WTC11 (cell line): ENCODE data around the gene KLHL34. TPM values are rescaled to one million over a fixed set of nuclear protein-coding genes. Genes with fewer than 3 reads are reported as not detected.

Experiments used
- ATAC-seq: fragments of 200-7000 bp; cut with Tn5 transposase; 2 replicates; pipeline ENCODE4 v1.10.0; 2021; ENCODE audit warnings: mild to moderate bottlenecking, moderate library complexity
- CTCF ChIA-PET: fragments of 300-600 bp; sonication (Branson Sonifier 250); formaldehyde crosslinking; loops from one replicate; lab custom pipeline; 2021; ENCODE audit warnings: antibody characterized with exemption; lab: Charles Lee
- POLR2A ChIA-PET: fragments of 350-600 bp; sonication (Branson Sonifier 250); formaldehyde crosslinking; loops from one replicate; lab custom pipeline; 2021; ENCODE audit warnings: antibody characterized with exemption; lab: Charles Lee
- DNase-seq: peaks from one replicate; pipeline ENCODE4 v3.0.0; 2021; ENCODE audit warnings: low spot score
- H3K27ac Mint-ChIP-seq: 2 replicates; pipeline ENCODE4 v1.8.0; 2021; ENCODE audit warnings: mixed read lengths
- H3K27me3 Mint-ChIP-seq: 2 replicates; pipeline ENCODE4 v1.8.0; 2021; ENCODE audit warnings: low read depth, mild to moderate bottlenecking, moderate library complexity, mixed read lengths
- H3K36me3 Mint-ChIP-seq: 2 replicates; pipeline ENCODE4 v1.8.0; 2021; ENCODE audit warnings: mixed read lengths
- H3K4me1 Mint-ChIP-seq: 2 replicates; pipeline ENCODE4 v1.8.0; 2022; ENCODE audit warnings: mixed read lengths
- H3K4me3 Mint-ChIP-seq: 2 replicates; pipeline ENCODE4 v1.8.0; 2021; ENCODE audit warnings: mild to moderate bottlenecking, moderate library complexity, mixed read lengths
- H3K9me3 Mint-ChIP-seq: 2 replicates; pipeline ENCODE4 v1.8.0; 2021; ENCODE audit warnings: mixed read lengths
- AFF4 ChIP-seq: sonication (generic); formaldehyde crosslinking; IDR thresholded peaks from 2 replicates; pipeline ENCODE4 v1.8.1; 2023; ENCODE audit warnings: mild to moderate bottlenecking, missing genetic modification reagents, borderline replicate concordance
- ATF3 ChIP-seq: sonication (generic); formaldehyde crosslinking; conservative IDR thresholded peaks from 2 replicates; pipeline ENCODE4 v1.8.1; 2022; ENCODE audit warnings: mild to moderate bottlenecking, missing genetic modification reagents
- ATF6 ChIP-seq: sonication (generic); formaldehyde crosslinking; IDR thresholded peaks from 2 replicates; pipeline ENCODE4 v1.8.1; 2023; ENCODE audit warnings: mild to moderate bottlenecking, missing genetic modification reagents
- CBFB ChIP-seq: sonication (generic); formaldehyde crosslinking; IDR thresholded peaks from 2 replicates; pipeline ENCODE4 v1.8.1; 2022; ENCODE audit warnings: mild to moderate bottlenecking, low read depth, missing genetic modification reagents
- CREB1 ChIP-seq: sonication (generic); formaldehyde crosslinking; IDR thresholded peaks from 2 replicates; pipeline ENCODE4 v1.8.0; 2023; ENCODE audit warnings: mild to moderate bottlenecking, missing genetic modification reagents
- CREM ChIP-seq: sonication (generic); formaldehyde crosslinking; IDR thresholded peaks from 2 replicates; pipeline ENCODE4 v1.8.1; 2022; ENCODE audit warnings: mild to moderate bottlenecking, missing genetic modification reagents, moderate library complexity
- EMX1 ChIP-seq: fragments of 250-450 bp; sonication (Bioruptor Pico); IDR thresholded peaks from 2 replicates; pipeline ENCODE4 v1.8.0; 2021; ENCODE audit warnings: mild to moderate bottlenecking
- HMGA2 ChIP-seq: fragments of 250-450 bp; sonication (Bioruptor Pico); IDR thresholded peaks from 2 replicates; pipeline ENCODE4 v1.4.0; 2021; ENCODE audit warnings: mild to moderate bottlenecking, moderate library complexity
- IRF2 ChIP-seq: sonication (generic); formaldehyde crosslinking; IDR thresholded peaks from 2 replicates; pipeline ENCODE4 v1.8.0; 2022; ENCODE audit warnings: low read depth, missing genetic modification reagents, borderline replicate concordance
- JAZF1 ChIP-seq: fragments of 250-450 bp; sonication (Bioruptor Pico); IDR thresholded peaks from 2 replicates; pipeline ENCODE4 v1.9.0; 2021; ENCODE audit warnings: moderate library complexity, mild to moderate bottlenecking, inconsistent platforms
- MAX ChIP-seq: sonication (generic); formaldehyde crosslinking; IDR thresholded peaks from 2 replicates; pipeline ENCODE4 v1.8.0; 2022; ENCODE audit warnings: mild to moderate bottlenecking, missing genetic modification reagents
- MYBL2 ChIP-seq: sonication (generic); formaldehyde crosslinking; IDR thresholded peaks from 2 replicates; pipeline ENCODE4 v1.8.1; 2023; ENCODE audit warnings: mild to moderate bottlenecking, moderate library complexity, missing genetic modification reagents
- NFE2L1 ChIP-seq: sonication (generic); formaldehyde crosslinking; IDR thresholded peaks from 2 replicates; pipeline ENCODE4 v1.8.1; 2023; ENCODE audit warnings: missing genetic modification reagents
- NR1H2 ChIP-seq: sonication (generic); formaldehyde crosslinking; IDR thresholded peaks from 2 replicates; pipeline ENCODE4 v1.9.0; 2021; ENCODE audit warnings: mild to moderate bottlenecking, moderate library complexity, missing genetic modification reagents
- OVOL2 ChIP-seq: fragments of 250-450 bp; sonication (Bioruptor Pico); IDR thresholded peaks from 2 replicates; pipeline ENCODE4 v1.9.0; 2021; ENCODE audit warnings: mild to moderate bottlenecking, borderline replicate concordance
- RELA ChIP-seq: sonication (generic); formaldehyde crosslinking; IDR thresholded peaks from 2 replicates; pipeline ENCODE4 v1.8.1; 2022; ENCODE audit warnings: missing genetic modification reagents, mild to moderate bottlenecking, borderline replicate concordance
- SP1 ChIP-seq: sonication (generic); formaldehyde crosslinking; conservative IDR thresholded peaks from 2 replicates; pipeline ENCODE4 v1.8.1; 2022; ENCODE audit warnings: missing genetic modification reagents
- TCF7 ChIP-seq: sonication (generic); formaldehyde crosslinking; IDR thresholded peaks from 2 replicates; pipeline ENCODE4 v1.8.0; 2022; ENCODE audit warnings: mild to moderate bottlenecking, low read depth, missing genetic modification reagents, moderate library complexity
- USF2 ChIP-seq: sonication (generic); formaldehyde crosslinking; IDR thresholded peaks from 2 replicates; pipeline ENCODE4 v1.8.1; 2023; ENCODE audit warnings: mild to moderate bottlenecking, missing genetic modification reagents, moderate library complexity
- ZNF138 ChIP-seq: sonication (generic); formaldehyde crosslinking; conservative IDR thresholded peaks from 2 replicates; pipeline ENCODE4 v1.8.1; 2022; ENCODE audit warnings: mild to moderate bottlenecking, moderate library complexity, missing genetic modification reagents
- ZNF317 ChIP-seq: sonication (generic); formaldehyde crosslinking; IDR thresholded peaks from 2 replicates; pipeline ENCODE4 v1.8.1; 2023; ENCODE audit warnings: low read depth, mild to moderate bottlenecking, moderate library complexity, missing genetic modification reagents, borderline replicate concordance
- ZNF423 ChIP-seq: fragments of 250-450 bp; sonication (Bioruptor Pico); IDR thresholded peaks from 2 replicates; pipeline ENCODE4 v2.1.2; 2022; ENCODE audit warnings: mild to moderate bottlenecking, moderate library complexity
- ZNF532 ChIP-seq: fragments of 250-450 bp; sonication (Bioruptor Pico); IDR thresholded peaks from 2 replicates; pipeline ENCODE4 v1.9.0; 2021; ENCODE audit warnings: mild to moderate bottlenecking, borderline replicate concordance
- total RNA-seq: library from RNA; stranded (reverse); gene quantifications from 3 replicates; pipeline ENCODE4 v1.2.3, GENCODE V29; 2021

The KLHL34 gene
- total RNA-seq, 1 experiment from 2014 or later, result 1.6 TPM

- TF ChIP-seq AFF4, result no peak
- no peak for TF ChIP-seq ZNF317 (CRISPR knock-in tag)
- TF ChIP-seq IRF2 (CRISPR knock-in tag), result no peak
- TF ChIP-seq ZNF532, result no peak
- TF ChIP-seq NFE2L1, result no peak
- TF ChIP-seq JAZF1 (CRISPR knock-in tag), result no peak
- TF ChIP-seq CREM (CRISPR knock-in tag), result no peak
- TF ChIP-seq TCF7 (CRISPR knock-in tag), result no peak
- TF ChIP-seq OVOL2, result no peak
- no peak for TF ChIP-seq NR1H2 (CRISPR knock-in tag)
- TF ChIP-seq MAX (CRISPR knock-in tag), result no peak
- no peak for TF ChIP-seq ATF6 (CRISPR knock-in tag)
- TF ChIP-seq, all 79 proteins: peak for 0
Measured at GRCh38 chrX:21623778-21624501, 34.2 kb downstream of the KLHL34 start (continued).

GRCh38 chrX:21620234-21620633 lies 37.9 kb downstream of the KLHL34 start:
- DNase-seq (no peak), ATAC-seq (no peak)
- TF ChIP-seq CREB1 (CRISPR knock-in tag) (no peak), JAZF1 (CRISPR knock-in tag) (no peak), ZNF138 (CRISPR knock-in tag) (no peak), HMGA2 (no peak), TCF7 (CRISPR knock-in tag) (no peak), ATF3 (no peak), SP1 (no peak), IRF2 (CRISPR knock-in tag) (no peak), USF2 (no peak), NR1H2 (CRISPR knock-in tag) (no peak), RELA (CRISPR knock-in tag) (no peak), MYBL2 (CRISPR knock-in tag) (no peak), ZNF423 (CRISPR knock-in tag) (no peak), EMX1 (CRISPR knock-in tag) (no peak), CBFB (no peak)
- ChIA-PET CTCF (no interaction called here), POLR2A (no interaction called here)
- H3K27me3 Mint-ChIP-seq, result no peaks in the 10 kb centered on the region
- H3K27ac Mint-ChIP-seq, result no peak overlapping the region
- H3K4me1 Mint-ChIP-seq, result peaks cover 4% of the 10 kb centered on the region; the same call in 1 of the 2 replicates
- H3K36me3 Mint-ChIP-seq, result no peaks in the 10 kb centered on the region
- no peaks in the 10 kb centered on the region for H3K9me3 Mint-ChIP-seq
- H3K4me3 Mint-ChIP-seq, result no peak overlapping the region
